ENCODE measurements around the gene SLC6A1. TPM values are rescaled to one million over a fixed set of nuclear protein-coding genes. Genes with fewer than 3 reads are reported as not detected.

SLC6A1 gene
- total and polyA plus RNA-seq, 8 donors, result 0.29 to 5.6 (median 2.8) TPM; not detected in 5

DNA sequence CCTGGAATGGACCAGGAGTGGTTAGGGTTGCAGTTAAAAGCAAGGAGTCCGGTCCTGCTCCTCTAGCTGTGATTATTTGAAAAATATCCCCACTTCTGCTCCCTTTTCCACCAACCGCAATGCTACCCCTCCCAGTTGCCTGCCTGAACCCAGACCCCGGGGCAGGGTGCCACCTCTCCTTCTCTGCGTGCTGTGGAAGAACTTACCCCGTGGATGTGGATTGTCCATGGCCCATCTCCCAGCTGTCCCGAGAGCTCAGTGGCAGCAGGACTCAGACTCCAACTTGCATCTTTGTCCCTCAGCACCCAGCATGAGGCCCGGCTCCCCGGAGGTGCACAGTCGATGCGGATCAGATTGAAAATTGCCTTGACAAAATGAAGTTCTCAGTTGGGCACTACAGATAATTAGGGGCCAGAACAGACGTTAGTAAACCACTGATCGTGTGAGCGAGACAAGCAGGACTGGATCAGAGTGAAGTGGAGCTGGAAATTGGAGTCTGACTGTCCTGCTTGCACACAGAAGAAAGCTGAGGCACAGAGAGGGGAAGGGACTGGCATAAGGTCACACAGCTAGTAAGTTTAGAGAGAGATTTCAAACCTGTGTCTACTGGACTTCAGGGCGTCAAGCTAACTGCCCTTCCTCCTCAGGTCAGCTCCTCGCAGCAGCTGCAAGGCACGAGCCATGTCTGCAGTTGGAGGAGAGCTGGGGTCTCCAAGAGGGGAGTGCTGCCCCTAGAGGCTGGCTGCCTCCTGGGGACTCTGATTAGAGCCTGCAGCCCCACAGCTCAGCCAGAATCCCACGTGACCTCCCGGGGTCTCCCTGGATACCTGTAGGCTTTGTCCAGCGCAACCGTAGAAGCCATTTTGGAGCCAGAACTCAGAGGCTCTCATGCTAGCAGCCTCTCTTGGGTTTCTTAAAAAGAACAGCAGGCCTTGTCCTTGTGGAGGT is 14.7 kb downstream of the SLC6A1 start:
- intact Hi-C loops (cut with DNase I; ENCODE audit: low total_unique reads), result no loop called here
- Histone ChIP-seq H3K9me3 (no peaks in the 10 kb centered on the region), H3K27ac (no peak overlapping the region), H3K4me1 (no peaks in the 10 kb centered on the region), H3K27me3 (peaks cover 0 to 39% (median 12%) of the 10 kb centered on the region in 3 donors), H3K36me3 (no peaks in the 10 kb centered on the region), H3K4me3 (no peak overlapping the region)
- TF ChIP-seq, protein P1, sequence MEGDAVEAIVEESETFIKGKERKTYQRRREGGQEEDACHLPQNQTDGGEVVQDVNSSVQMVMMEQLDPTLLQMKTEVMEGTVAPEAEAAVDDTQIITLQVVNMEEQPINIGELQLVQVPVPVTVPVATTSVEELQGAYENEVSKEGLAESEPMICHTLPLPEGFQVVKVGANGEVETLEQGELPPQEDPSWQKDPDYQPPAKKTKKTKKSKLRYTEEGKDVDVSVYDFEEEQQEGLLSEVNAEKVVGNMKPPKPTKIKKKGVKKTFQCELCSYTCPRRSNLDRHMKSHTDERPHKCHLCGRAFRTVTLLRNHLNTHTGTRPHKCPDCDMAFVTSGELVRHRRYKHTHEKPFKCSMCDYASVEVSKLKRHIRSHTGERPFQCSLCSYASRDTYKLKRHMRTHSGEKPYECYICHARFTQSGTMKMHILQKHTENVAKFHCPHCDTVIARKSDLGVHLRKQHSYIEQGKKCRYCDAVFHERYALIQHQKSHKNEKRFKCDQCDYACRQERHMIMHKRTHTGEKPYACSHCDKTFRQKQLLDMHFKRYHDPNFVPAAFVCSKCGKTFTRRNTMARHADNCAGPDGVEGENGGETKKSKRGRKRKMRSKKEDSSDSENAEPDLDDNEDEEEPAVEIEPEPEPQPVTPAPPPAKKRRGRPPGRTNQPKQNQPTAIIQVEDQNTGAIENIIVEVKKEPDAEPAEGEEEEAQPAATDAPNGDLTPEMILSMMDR (IDR thresholded peaks at IDR 0.05), result no peak
- no peak for TF ChIP-seq EP300 (IDR thresholded peaks at IDR 0.05)
- TF ChIP-seq POLR2AphosphoS5 (IDR thresholded peaks at IDR 0.05), result no peak
- no peak for TF ChIP-seq POLR2A (IDR thresholded peaks at IDR 0.05)
- no peak for DNase-seq
- 65 to 73% (median 70%) methylated on average over 18 to 20 of the region's 20 CpGs for WGBS, 5 donors

DNA sequence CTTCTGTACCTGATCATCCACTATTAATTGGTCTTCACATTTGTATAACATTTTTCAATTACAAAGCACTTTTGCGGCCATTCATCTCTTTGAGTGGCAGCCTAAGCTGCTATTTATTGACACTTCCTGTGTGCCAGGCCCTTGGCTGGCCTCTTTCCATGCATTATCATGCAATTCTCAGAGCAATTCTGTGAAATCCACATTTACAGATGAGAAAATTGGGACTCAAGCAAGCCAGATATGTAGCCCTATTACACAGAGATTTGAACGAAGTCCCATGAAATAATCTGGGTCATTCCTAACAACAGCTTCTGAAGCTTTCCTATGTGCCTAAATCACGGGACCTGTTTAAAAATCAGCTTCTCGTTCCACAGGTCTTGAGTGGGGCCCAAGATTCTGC is 17.4 kb downstream of the SLC6A1 start:
- WGBS, 5 donors, result 68 to 81% (median 79%) methylated on average over 4 of the region's 4 CpGs
- H3K27ac ChIP-seq, result no peak overlapping the region
- H3K36me3 ChIP-seq, result no peaks in the 10 kb centered on the region
- TF ChIP-seq POLR2A (IDR thresholded peaks at IDR 0.05) (no peak), POLR2AphosphoS5 (IDR thresholded peaks at IDR 0.05) (no peak), EP300 (IDR thresholded peaks at IDR 0.05) (no peak)
- TF ChIP-seq, protein P1 (IDR thresholded peaks at IDR 0.05), result no peak
- intact Hi-C loops (cut with DNase I; ENCODE audit: low total_unique reads), result no loop called here
- peaks cover 0 to 49% (median 7%) of the 10 kb centered on the region in 3 donors for H3K27me3 ChIP-seq
- H3K4me1 ChIP-seq, result no peaks in the 10 kb centered on the region
- H3K4me3 ChIP-seq, result no peak overlapping the region
- no peaks in the 10 kb centered on the region for H3K9me3 ChIP-seq
- DNase-seq, result no peak

DNA sequence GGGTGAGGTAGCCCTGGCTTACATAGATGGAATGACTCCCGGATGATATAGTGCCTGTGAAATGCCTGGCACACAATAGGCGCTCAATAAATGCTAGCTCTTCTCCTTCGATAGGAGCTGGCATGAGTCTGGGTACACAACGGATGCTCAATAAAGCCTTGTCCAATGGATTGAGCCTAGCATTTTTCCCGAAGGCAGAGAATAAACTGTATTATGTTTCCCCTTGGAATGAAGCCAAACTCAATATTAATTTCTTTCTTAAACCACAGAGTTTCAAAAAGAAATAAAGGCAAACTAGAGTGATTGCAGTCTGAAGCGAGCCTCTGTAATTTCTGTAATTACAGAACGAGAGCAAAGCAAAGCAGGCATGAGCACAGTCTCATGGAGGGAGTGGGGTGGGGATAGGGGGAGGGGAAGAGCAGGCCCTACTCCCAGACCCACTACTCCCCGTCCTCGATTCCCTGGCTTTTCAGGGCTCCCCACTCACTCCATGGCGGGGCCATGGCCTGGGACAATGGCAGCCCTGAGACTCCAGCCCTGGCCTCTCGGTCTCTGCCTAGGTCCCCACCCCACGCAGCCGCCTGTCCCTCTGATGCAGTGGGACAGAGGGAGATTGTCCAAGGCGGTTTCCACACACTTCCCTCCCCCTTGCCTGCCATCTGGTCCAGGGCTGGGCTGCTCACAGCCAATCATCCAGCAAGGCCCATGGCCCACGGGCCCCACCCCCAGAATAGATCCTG is 18.0 kb downstream of the SLC6A1 start:
- intact Hi-C loops (cut with DNase I; ENCODE audit: low total_unique reads), result no loop called here
- 65 to 74% (median 70%) methylated on average over 15 of the region's 15 CpGs for WGBS, 5 donors

DNA sequence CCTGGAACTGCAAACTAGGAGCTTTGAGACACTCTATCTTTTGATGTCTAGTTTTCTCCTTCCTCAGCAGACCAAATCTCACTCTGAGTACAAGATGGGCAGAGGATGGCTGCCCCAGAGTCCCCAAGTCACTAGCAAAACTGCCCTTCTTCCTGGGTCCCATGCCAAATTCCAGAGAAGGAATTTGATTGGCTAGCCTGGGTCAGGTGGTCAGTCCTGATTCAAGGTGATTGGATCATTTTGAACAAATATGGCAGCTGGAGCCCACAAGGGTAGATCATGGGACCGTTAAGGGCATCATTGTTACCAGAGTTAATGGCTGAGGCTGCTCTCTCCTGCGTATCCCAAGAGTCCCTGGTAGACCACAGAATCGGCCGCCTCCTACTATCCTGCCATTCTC is 21.7 kb downstream of the SLC6A1 start:
- Histone ChIP-seq H3K9me3 (no peaks in the 10 kb centered on the region), H3K27ac (no peak overlapping the region), H3K4me3 (no peak overlapping the region), H3K36me3 (no peaks in the 10 kb centered on the region), H3K4me1 (no peaks in the 10 kb centered on the region), H3K27me3 (peaks cover 0 to 43% (median 0%) of the 10 kb centered on the region in 3 donors)
- no peak for TF ChIP-seq POLR2A (IDR thresholded peaks at IDR 0.05)
- TF ChIP-seq EP300 (IDR thresholded peaks at IDR 0.05), result no peak
- no peak for TF ChIP-seq POLR2AphosphoS5 (IDR thresholded peaks at IDR 0.05)
- TF ChIP-seq, protein P1 (IDR thresholded peaks at IDR 0.05), result no peak
- WGBS, 5 donors, result 88 to 93% (median 91%) methylated on average over 4 of the region's 4 CpGs
- intact Hi-C loops (cut with DNase I; ENCODE audit: low total_unique reads), result no loop called here
- no peak for DNase-seq

More for the DNA sequence above, 18.0 kb downstream of the SLC6A1 start:
- Histone ChIP-seq H3K4me3 (no peak overlapping the region), H3K9me3 (no peaks in the 10 kb centered on the region), H3K27ac (no peak overlapping the region), H3K36me3 (no peaks in the 10 kb centered on the region), H3K27me3 (peaks cover 0 to 50% (median under 1%) of the 10 kb centered on the region in 3 donors), H3K4me1 (no peaks in the 10 kb centered on the region)
- no peak for DNase-seq
- TF ChIP-seq POLR2A (IDR thresholded peaks at IDR 0.05) (no peak), EP300 (IDR thresholded peaks at IDR 0.05) (no peak), POLR2AphosphoS5 (IDR thresholded peaks at IDR 0.05) (no peak)

Measured in stomach (tissue), 9 donors.